Measurements from ENCODE around the gene ABLIM2.

GRCh38 chr4:8001564-8002355 is 156.9 kb downstream of the ABLIM2 start:
- TF ChIP-seq CTCF (conservative IDR thresholded peaks at IDR 0.05) (no peak), ZFX (IDR thresholded peaks at IDR 0.05) (no peak)

Measured in C4-2B (cell line).